Hepatocyte (in vitro differentiated cells): Measurements from ENCODE around the gene DUS2.
"Not testable (repeated sequence)": the region's sequence is repeated elsewhere in the genome, so short reads cannot be mapped to it uniquely, and the experiment has no call there.

Source experiments
- CTCF ChIP-seq: fragments of 200-600 bp; sonication (generic); IDR thresholded peaks from 2 replicates; pipeline ENCODE4 v1.5.1; 2016; ENCODE audit warnings: antibody characterized with exemption, mild to moderate bottlenecking; ENCODE audit not compliant: poor library complexity
- EZH2phosphoT487 ChIP-seq: fragments of 200-600 bp; sonication (generic); IDR thresholded peaks from one replicate; pipeline ENCODE4 v1.6.1; 2018; ENCODE audit warnings: antibody characterized with exemption, mild to moderate bottlenecking, low read depth, moderate library complexity; ENCODE audit not compliant: unreplicated experiment, severe bottlenecking

GRCh38 chr16:68107230-68107928 lies 84.3 kb downstream of the DUS2 start:
- TF ChIP-seq EZH2phosphoT487, CTCF: not testable (repeated sequence)
